HG02973 (cell line): ENCODE results near the gene ITGAL.
"Not testable (repeated sequence)": the region's sequence is repeated elsewhere in the genome, so short reads cannot be mapped to it uniquely, and the experiment has no call there.

Experiments used
- ATAC-seq: cut with Tn5 transposase; IDR thresholded peaks from one replicate; pipeline ENCODE4 v1.9.1; 2021; ENCODE audit warnings: moderate library complexity; ENCODE audit not compliant: unreplicated experiment

Gene ITGAL

DNA sequence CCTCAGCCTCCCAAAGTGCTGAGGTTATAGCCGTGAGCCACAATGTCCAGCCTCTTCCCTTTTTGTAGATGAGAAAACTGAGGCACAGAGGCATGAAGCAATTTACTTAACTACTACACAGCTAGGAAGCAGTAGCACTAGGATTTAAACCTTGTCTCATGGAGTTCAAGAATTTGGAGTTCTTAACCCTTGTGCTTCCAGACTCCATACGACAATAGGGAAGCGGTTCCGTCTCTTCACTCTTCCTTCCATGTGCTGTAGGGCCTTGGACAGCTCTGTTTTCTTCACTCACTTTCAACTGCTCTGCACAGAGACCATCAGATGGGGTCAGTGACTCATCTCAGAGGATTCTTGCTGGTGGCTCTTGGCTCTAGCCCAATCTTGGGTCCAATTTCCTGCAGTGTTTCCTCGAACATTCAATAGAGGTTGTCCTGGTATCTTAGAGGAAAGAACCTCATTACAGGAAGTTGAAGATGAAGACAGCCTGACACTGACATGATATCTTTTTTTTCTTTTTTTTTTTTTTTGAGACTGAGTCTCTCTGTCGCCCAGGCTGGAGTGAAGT, 19.3 kb downstream of the ITGAL start:
- ATAC-seq, result no peak

DNA sequence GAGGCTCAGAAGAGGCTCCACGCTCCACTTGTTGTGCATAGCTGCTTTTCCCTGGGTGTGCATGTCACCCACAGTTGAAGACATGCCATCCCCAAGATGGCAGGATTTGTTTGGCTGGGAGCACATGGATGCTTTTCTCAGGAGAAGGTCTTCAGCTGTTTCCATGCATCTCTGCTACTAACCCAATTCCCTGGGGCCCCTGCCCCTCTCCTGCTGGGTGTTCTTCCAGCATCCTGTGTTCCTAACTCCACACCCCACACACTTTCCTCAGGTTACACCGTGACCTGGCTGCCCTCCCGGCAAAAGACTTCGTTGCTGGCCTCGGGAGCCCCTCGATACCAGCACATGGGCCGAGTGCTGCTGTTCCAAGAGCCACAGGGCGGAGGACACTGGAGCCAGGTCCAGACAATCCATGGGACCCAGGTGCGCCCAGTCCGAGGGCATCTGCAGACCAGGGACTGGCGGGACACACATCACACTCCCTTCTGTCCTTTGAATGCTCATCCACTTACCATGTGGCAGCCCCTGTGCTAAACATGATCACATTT, 21.5 kb downstream of the ITGAL start:
- ATAC-seq, result no peak

- no peak for ATAC-seq
Observed at GRCh38 chr16:30494709-30495108, 22.2 kb downstream of the ITGAL start.

DNA sequence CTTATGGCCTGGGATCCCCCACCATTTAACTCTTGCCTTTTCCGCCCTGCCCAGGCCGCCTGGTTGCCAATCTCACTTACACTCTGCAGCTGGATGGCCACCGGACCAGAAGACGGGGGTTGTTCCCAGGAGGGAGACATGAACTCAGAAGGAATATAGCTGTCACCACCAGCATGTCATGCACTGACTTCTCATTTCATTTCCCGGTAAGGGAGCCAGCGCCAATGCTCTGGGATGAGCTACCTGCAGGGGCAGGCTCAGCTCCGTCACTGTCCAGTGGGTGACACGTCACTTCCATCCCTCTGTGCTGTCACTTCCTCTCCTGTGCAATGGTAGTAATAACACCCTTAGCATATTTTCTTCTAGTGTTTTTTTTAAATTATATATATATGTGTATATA, 26.7 kb downstream of the ITGAL start:
- no peak for ATAC-seq

GRCh38 chr16:30503403-30504296, 31.1 kb downstream of the ITGAL start:
- ATAC-seq, result no peak

GRCh38 chr16:30509081-30509765, 36.7 kb downstream of the ITGAL start:
- ATAC-seq, result no peak

DNA sequence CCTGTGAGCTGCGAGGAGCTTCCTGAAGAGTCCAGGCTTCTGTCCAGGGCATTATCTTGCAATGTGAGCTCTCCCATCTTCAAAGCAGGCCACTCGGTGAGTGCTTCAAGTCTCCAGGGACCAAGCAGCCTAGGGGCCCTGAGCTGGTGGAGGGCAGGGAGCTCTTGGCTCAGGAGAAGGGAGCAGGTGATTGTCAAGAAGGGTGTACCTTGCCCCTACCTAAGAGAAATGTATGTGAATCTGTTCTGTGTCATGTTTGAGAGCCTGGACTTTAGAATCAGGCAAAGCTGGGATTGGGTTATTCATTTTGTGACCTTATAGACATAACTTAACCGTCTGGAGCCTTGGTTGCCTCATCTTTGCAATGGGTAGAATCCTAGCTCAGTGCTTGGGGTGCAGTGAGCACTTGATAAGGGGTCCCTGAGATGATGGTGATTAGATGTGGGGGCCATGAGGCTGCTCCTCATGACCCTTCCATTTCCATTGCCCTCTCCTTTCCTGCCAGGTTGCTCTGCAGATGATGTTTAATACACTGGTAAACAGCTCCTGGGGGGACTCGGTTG, 37.9 kb downstream of the ITGAL start:
- no peak for ATAC-seq

- no peak for ATAC-seq
Observed at GRCh38 chr16:30511509-30511908, 39.0 kb downstream of the ITGAL start.

DNA sequence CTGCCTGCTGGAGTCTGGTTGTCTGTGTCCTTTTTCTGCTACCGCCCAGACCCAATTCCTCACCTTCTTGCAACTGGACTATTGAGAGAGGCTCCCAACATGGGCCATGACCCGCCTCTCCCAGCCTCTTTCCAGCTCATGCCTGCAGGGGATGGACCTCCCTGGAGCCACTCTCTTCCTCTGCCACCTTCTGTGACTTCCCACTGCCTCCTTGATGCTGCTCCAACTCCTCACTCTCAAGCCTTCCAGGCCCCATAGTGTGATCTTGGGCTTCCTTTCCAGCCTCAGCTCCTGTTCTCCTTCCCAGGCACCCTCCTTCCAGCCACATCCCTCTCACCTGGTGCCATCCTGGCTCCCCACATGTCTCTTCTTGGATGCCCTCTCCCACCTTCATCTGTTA, 42.7 kb downstream of the ITGAL start:
- no peak for ATAC-seq

- ATAC-seq, result no peak
Observed at GRCh38 chr16:30518552-30518951, 46.0 kb downstream of the ITGAL start.

- ATAC-seq, result no peak
Observed at GRCh38 chr16:30519120-30520049, 46.8 kb downstream of the ITGAL start.

- ATAC-seq, result no peak
Observed at GRCh38 chr16:30521476-30521872, 48.9 kb downstream of the ITGAL start.

GRCh38 chr16:30521873-30522641, 49.5 kb downstream of the ITGAL start:
- no peak for ATAC-seq

GRCh38 chr16:30522702-30523463, 50.3 kb downstream of the ITGAL start:
- ATAC-seq, result not testable (repeated sequence)

DNA sequence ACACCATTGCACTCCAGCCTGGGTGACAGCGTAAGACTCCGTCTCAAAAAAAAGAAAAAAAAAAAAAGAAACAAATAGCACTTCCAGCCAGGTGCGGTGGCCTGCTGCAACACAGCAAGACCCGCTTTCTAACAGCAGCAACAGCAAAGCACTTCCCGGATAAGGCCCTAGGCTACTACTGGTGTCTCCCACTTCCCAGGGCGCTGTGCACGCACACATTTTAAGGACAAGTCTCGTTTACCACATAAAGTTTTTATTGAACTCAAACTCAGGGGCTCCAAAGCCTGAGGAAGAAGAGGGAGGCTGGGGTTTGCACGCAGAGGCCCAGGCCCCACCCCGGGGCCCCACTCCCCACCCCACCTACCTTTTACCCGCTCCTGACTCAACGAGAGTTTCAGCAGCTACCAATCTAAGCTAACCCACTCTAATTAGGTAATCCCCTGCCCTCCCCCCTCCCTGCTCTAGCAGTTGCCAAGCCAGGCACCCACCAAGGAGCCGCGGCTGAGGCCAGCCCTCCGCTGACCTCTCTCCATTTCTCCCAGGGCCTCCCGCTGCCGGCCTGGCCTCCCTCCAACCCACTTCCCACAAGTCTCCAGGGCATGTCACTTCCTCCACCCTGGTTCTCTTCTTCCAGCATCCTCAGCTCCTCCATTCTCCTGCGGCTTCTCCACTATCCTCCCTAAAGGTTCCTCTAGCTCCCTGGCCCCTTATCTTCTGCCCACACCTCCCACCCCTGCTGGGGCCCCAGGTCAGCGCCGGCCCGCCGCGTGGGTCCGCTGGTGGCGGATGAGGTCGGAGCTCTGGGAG, 51.4 kb downstream of the ITGAL start:
- no peak for ATAC-seq

DNA sequence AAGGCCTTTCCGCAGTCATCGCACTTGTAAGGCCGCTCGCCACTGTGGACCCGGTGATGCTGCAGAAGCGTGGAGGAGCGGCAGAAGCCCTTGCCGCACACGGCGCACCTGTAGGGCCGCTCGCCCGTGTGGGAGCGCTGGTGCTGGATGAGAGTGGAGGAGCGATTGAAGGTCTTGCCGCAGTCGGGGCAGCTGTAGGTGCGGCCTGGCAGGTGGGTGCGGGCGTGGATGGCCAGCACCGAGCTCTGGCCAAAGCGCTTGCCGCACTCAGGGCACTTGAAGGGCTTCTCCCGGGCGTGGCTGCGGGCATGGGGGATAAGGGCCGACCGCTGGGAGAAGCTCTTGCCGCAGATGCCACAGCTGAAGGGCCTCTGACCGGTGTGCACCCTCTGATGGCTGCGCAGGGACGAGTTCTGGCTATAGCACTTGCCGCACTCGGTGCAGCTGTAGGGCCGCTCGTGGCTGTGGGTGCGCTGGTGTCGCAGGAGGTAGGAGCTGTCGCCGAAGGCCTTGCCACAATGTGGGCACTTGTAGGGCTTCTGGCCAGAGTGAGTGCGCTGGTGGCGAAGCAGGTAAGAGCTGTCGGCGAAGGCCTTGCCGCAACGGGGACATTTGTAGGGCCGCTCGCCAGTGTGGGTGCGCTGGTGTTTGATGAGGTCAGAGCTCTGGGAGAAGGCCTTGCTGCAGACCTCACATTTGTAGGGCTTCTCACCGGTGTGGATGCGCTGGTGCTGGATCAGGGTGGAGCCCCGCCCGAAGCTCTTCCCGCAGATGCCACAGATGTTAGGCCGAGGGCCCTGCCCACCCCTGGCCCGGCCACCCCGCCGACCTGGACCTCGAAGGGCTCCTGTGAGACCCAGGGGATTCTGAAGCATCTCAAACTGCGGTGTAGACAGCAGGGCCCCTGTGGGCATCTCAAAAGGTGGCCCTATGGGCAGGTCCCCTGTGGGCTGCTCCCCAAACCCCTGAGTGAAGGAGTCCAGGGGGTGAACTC, 52.3 kb downstream of the ITGAL start:
- no peak for ATAC-seq

- ATAC-seq, result no peak
Observed at GRCh38 chr16:30525844-30526136, 53.2 kb downstream of the ITGAL start.
